ENCODE measurements around the gene LHX4.

The LHX4 gene

DNA sequence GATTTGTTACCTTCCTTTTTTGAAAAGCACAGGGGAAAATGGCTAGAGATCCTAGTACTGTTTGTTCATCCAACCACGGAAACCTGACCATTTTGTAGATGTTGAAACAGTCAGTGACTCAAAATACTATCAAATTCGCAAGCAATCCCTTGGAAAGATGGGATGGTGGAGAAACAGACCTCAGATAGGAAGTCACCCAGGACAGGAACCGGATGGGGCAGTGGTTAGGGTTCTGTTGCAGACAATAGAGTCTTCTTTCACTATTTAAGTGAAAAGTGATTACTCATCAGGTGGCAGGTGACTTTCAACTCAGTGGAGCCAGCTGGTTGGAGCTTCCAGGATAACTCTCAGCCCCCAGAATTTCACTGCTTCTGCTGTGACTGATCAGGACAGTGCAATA is 17.0 kb downstream of the LHX4 start:
- Histone ChIP-seq H3F3A (ENCODE audit: control insufficient read depth, insufficient read depth) (no peaks in the 10 kb centered on the region), H3K36me3 (ENCODE audit: control insufficient read depth, low read length) (no peaks in the 10 kb centered on the region), H3K27ac (ENCODE audit: low read depth, low read length) (no peak overlapping the region), H3K9me3 (ENCODE audit: control insufficient read depth, insufficient read depth, low read length) (no peaks in the 10 kb centered on the region), H3K4me2 (ENCODE audit: low read length) (no peak overlapping the region), H3K79me2 (ENCODE audit: control insufficient read depth, low read length) (no peaks in the 10 kb centered on the region), H4K20me1 (ENCODE audit: control insufficient read depth, insufficient read depth, low read depth, low read length) (no peaks in the 10 kb centered on the region), H3K4me3 (ENCODE audit: low read length) (no peak overlapping the region), H3K4me1 (ENCODE audit: control insufficient read depth, low read length) (no peaks in the 10 kb centered on the region), H3K27me3 (ENCODE audit: control insufficient read depth, low read length) (no peaks in the 10 kb centered on the region), H3K9me2 (replicated peaks; ENCODE audit: control insufficient read depth, low read length) (no peaks in the 10 kb centered on the region)
- TF ChIP-seq EZH2phosphoT487 (IDR thresholded peaks at IDR 0.05; ENCODE audit: borderline replicate concordance, low read length), result no peak
- TF ChIP-seq, protein P1, sequence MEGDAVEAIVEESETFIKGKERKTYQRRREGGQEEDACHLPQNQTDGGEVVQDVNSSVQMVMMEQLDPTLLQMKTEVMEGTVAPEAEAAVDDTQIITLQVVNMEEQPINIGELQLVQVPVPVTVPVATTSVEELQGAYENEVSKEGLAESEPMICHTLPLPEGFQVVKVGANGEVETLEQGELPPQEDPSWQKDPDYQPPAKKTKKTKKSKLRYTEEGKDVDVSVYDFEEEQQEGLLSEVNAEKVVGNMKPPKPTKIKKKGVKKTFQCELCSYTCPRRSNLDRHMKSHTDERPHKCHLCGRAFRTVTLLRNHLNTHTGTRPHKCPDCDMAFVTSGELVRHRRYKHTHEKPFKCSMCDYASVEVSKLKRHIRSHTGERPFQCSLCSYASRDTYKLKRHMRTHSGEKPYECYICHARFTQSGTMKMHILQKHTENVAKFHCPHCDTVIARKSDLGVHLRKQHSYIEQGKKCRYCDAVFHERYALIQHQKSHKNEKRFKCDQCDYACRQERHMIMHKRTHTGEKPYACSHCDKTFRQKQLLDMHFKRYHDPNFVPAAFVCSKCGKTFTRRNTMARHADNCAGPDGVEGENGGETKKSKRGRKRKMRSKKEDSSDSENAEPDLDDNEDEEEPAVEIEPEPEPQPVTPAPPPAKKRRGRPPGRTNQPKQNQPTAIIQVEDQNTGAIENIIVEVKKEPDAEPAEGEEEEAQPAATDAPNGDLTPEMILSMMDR (IDR thresholded peaks at IDR 0.05; ENCODE audit: low read depth, low read length, poor library complexity, severe bottlenecking), result no peak

DNA sequence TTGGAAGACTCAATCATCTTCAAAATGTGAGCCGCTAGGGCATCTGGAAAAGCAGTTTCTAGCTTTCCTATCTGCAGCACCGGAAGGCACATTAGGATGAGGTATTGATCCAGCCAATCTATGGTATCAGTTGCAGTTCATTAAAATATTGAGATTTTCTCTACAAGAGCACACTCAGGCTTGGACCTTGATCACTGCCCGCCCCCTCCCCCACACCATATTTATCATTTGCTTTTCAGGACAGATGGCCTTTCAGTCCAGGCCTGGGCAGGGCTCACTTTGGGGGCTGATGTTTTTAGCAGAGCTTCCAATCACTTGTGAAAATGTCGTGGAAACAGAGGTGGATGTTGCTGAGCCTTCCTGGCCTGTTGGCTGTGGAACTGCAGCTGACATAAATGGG is 17.5 kb downstream of the LHX4 start:
- H3K4me2 ChIP-seq (ENCODE audit: low read length), result no peak overlapping the region
- H3K79me2 ChIP-seq (ENCODE audit: control insufficient read depth, low read length), result no peaks in the 10 kb centered on the region

DNA sequence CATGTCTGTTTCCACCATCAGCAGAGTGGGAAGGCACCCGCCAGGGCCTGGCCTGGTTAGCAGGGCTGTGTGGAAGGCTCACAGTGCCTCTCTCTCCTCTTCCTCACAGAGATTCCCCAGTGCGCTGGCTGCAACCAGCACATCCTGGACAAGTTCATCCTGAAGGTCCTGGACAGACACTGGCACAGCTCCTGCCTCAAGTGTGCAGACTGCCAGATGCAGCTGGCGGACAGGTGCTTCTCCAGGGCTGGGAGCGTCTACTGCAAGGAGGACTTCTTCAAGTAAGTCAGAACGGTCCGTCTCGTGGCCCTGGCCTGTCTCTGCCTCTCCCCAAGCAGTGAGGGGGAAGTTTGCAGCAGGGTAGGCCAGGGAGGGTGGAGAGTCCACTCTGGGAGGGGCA is 18.1 kb downstream of the LHX4 start:
- H3K27ac ChIP-seq (ENCODE audit: low read depth, low read length), result no peak overlapping the region
- H4K20me1 ChIP-seq (ENCODE audit: control insufficient read depth, insufficient read depth, low read depth, low read length), result 0 out of 2 replicates have a peak, but pooled peaks cover 3% of the 10 kb centered on the region
- no peaks in the 10 kb centered on the region for H3K9me2 ChIP-seq (replicated peaks; ENCODE audit: control insufficient read depth, low read length)
- no peaks in the 10 kb centered on the region for H3K9me3 ChIP-seq (ENCODE audit: control insufficient read depth, insufficient read depth, low read length)
- H3K4me2 ChIP-seq (ENCODE audit: low read length), result no peak overlapping the region
- no peak overlapping the region for H3K4me3 ChIP-seq (ENCODE audit: low read length)
- H3K36me3 ChIP-seq (ENCODE audit: control insufficient read depth, low read length), result no peaks in the 10 kb centered on the region
- H3K79me2 ChIP-seq (ENCODE audit: control insufficient read depth, low read length), result no peaks in the 10 kb centered on the region
- no peak for TF ChIP-seq EZH2phosphoT487 (IDR thresholded peaks at IDR 0.05; ENCODE audit: borderline replicate concordance, low read length)
- TF ChIP-seq, protein P1 (IDR thresholded peaks at IDR 0.05; ENCODE audit: low read depth, low read length, poor library complexity, severe bottlenecking), result no peak
- H3K27me3 ChIP-seq (ENCODE audit: control insufficient read depth, low read length), result no peaks in the 10 kb centered on the region
- no peaks in the 10 kb centered on the region for H3K4me1 ChIP-seq (ENCODE audit: control insufficient read depth, low read length)
- H3F3A ChIP-seq (ENCODE audit: control insufficient read depth, insufficient read depth), result no peaks in the 10 kb centered on the region

More for the DNA sequence above, 17.5 kb downstream of the LHX4 start:
- Histone ChIP-seq H3F3A (ENCODE audit: control insufficient read depth, insufficient read depth) (no peaks in the 10 kb centered on the region), H3K9me2 (replicated peaks; ENCODE audit: control insufficient read depth, low read length) (no peaks in the 10 kb centered on the region), H3K27me3 (ENCODE audit: control insufficient read depth, low read length) (no peaks in the 10 kb centered on the region), H4K20me1 (ENCODE audit: control insufficient read depth, insufficient read depth, low read depth, low read length) (0 out of 2 replicates have a peak, but pooled peaks cover 3% of the 10 kb centered on the region), H3K27ac (ENCODE audit: low read depth, low read length) (no peak overlapping the region), H3K4me1 (ENCODE audit: control insufficient read depth, low read length) (no peaks in the 10 kb centered on the region), H3K9me3 (ENCODE audit: control insufficient read depth, insufficient read depth, low read length) (no peaks in the 10 kb centered on the region), H3K36me3 (ENCODE audit: control insufficient read depth, low read length) (no peaks in the 10 kb centered on the region), H3K4me3 (ENCODE audit: low read length) (no peak overlapping the region)
- TF ChIP-seq, protein P1 (IDR thresholded peaks at IDR 0.05; ENCODE audit: low read depth, low read length, poor library complexity, severe bottlenecking), result no peak
- TF ChIP-seq EZH2phosphoT487 (IDR thresholded peaks at IDR 0.05; ENCODE audit: borderline replicate concordance, low read length), result no peak

Data from DOHH2 (cell line).